NCI-H146 (cell line): ENCODE measurements around the gene LCK.
"Not testable (repeated sequence)": the region's sequence is repeated elsewhere in the genome, so short reads cannot be mapped to it uniquely, and the experiment has no call there.

Source experiments
- DNase-seq: peaks from one replicate; lab custom pipeline; 2025; lab: John Stamatoyannopoulos, UW

Gene LCK

DNA sequence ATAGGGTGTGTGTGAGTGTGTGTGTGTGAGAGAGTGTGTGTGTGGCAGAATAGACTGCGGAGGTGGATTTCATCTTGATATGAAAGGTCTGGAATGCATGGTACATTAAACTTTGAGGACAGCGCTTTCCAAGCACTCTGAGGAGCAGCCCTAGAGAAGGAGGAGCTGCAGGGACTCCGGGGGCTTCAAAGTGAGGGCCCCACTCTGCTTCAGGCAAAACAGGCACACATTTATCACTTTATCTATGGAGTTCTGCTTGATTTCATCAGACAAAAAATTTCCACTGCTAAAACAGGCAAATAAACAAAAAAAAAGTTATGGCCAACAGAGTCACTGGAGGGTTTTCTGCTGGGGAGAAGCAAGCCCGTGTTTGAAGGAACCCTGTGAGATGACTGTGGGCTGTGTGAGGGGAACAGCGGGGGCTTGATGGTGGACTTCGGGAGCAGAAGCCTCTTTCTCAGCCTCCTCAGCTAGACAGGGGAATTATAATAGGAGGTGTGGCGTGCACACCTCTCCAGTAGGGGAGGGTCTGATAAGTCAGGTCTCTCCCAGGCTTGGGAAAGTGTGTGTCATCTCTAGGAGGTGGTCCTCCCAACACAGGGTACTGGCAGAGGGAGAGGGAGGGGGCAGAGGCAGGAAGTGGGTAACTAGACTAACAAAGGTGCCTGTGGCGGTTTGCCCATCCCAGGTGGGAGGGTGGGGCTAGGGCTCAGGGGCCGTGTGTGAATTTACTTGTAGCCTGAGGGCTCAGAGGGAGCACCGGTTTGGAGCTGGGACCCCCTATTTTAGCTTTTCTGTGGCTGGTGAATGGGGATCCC, 22.5 kb downstream of the LCK start:
- DNase-seq, result peak; percentile 89

DNA sequence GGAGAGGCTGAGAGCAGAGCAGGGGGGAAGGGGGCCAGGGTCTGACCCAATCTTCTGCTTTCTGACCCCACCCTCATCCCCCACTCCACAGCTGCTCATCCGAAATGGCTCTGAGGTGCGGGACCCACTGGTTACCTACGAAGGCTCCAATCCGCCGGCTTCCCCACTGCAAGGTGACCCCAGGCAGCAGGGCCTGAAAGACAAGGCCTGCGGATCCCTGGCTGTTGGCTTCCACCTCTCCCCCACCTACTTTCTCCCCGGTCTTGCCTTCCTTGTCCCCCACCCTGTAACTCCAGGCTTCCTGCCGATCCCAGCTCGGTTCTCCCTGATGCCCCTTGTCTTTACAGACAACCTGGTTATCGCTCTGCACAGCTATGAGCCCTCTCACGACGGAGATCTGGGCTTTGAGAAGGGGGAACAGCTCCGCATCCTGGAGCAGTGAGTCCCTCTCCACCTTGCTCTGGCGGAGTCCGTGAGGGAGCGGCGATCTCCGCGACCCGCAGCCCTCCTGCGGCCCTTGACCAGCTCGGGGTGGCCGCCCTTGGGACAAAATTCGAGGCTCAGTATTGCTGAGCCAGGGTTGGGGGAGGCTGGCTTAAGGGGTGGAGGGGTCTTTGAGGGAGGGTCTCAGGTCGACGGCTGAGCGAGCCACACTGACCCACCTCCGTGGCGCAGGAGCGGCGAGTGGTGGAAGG, 23.7 kb downstream of the LCK start:
- no peak for DNase-seq

GRCh38 chr1:32275424-32275823, 24.4 kb downstream of the LCK start:
- no peak for DNase-seq

DNA sequence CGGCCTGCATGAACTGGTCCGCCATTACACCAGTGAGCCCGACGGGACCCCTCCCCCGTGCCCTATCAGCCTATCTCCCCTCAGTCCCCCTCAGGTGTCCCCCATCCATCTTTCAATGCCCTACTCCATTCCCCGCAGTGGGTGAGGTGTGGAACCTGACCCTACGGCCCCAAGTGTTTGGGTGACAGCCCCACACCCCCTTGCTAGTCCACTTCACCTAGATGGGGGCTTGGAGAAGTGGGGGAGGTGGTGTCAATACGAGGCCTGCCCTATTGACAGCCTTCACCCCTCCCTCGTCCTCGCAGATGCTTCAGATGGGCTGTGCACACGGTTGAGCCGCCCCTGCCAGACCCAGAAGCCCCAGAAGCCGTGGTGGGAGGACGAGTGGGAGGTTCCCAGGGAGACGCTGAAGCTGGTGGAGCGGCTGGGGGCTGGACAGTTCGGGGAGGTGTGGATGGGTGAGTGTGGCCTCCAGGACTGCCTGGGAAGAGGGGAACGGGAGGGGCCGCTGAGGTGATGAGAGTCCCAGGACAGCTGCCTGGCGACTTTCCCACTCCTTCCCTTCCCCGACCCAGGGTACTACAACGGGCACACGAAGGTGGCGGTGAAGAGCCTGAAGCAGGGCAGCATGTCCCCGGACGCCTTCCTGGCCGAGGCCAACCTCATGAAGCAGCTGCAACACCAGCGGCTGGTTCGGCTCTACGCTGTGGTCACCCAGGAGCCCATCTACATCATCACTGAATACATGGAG, 25.1 kb downstream of the LCK start:
- no peak for DNase-seq

GRCh38 chr1:32284777-32285176, 33.7 kb downstream of the LCK start:
- DNase-seq, result not testable (repeated sequence)

DNA sequence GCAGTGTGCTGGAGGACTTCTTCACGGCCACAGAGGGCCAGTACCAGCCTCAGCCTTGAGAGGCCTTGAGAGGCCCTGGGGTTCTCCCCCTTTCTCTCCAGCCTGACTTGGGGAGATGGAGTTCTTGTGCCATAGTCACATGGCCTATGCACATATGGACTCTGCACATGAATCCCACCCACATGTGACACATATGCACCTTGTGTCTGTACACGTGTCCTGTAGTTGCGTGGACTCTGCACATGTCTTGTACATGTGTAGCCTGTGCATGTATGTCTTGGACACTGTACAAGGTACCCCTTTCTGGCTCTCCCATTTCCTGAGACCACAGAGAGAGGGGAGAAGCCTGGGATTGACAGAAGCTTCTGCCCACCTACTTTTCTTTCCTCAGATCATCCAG, 34.6 kb downstream of the LCK start:
- DNase-seq, result no peak

DNA sequence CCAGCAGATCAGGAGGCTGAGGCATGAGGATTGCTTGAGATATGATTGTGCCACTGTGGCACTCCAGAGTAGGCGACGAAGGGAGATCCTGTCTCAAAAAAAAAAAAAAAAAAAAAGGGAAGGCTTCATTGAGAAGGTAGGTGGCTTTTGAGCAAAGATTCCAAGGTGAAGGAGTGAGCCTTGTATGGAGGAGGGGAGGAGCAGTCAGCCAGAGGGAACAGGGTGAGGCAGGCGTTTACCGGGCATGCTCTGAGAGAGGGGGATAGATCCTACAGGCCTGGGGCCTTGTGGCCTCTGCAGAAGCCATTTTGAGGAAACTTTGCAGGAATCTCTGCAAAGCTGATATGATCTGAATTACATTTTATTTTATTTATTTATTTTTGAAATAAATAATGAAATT, 35.7 kb downstream of the LCK start:
- no peak for DNase-seq

GRCh38 chr1:32289256-32289655, 38.2 kb downstream of the LCK start:
- no peak for DNase-seq

DNA sequence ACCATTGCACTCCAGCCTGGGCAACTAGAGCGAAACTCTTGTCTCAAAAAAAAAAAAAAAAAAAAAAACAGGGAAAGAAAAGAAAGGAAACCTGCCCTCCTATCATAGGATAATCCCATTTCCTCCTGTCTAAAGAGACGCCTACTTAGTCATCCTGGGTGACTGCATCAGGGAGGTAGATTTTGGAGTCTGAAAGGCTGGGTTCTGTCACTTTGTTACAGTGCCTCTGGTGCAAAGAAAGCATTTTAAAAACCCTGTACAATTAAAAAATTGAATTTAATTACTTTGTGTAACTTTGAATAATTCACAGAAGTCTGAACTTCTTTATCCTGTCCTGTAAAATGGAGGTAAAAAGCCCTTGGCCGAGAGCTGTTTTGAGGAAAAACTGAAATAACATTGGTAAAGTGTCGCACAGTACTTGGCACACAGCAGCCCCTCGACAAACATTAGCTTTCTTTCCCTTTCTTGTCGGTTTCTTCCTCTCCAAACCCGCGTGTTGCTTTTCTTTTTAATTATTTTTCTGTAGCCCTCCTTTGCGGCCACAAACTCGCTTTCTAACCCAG, 40.2 kb downstream of the LCK start:
- DNase-seq, result no peak

DNA sequence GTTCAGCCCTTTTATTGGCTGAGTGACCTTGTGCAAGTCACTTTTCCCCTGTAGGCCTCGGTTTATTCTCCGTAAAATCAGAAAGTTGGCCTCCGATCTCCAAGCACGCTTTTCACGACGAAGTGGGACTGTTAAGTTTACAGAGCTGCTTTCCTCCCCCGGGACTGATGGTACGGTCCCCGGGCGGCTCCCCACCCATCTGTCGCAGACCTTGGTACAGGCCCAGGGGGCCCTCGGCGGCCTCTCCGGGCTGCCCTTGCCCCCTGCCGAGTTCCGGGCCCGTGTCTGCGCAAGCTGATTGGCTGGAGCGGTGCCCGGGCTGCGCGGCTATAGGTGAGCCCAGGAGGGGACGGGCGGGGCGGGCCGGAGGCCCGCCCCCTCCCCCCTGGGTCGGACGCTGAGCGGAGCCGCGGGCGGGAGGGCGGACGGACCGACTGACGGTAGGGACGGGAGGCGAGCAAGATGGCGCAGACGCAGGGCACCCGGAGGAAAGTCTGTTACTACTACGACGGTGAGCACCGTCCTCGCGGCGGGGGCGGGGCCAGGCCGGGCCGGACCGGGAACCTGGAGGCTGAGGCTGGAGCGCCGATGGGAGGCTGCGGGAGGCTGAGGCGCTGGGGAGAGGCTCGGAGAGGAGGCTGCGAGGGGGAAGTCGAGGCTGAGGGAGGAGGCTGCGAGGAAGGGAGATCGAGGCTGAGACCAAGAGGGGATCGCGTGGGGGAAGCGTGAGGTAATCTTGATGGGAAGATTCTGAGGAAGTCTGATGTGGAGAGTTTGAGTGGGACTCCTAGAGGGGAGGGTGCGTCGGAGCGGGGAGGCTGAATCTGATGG, 40.9 kb downstream of the LCK start, which contains the start of gene HDAC1:
Gene HDAC1, plus strand, starts transcription at position 376 of the 831 bp plus-strand sequence. Its CDS starts 87 bp downstream, at position 463.
- peak; percentile 94 for DNase-seq

DNA sequence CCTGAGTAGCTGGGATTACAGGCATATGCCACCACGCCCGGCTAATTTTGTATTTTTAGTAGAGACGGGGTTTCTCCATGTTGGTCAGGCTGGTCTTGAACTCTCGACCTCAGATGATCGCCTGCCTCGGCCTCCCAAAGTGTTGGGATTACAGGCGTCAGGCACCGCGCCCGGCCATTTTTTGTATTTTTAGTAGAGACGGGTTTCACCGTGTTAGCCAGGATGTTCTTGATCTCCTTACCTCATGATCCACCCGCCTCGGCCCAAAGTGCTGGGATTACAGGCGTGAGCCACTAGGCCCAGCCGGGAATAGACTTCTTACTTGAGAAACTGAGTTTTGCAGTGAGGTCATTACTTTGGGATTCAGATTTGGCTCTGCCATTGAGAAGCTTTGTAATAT, 47.1 kb downstream of the LCK start:
- not testable (repeated sequence) for DNase-seq

GRCh38 chr1:32299327-32299726, 48.3 kb downstream of the LCK start:
- no peak for DNase-seq

- no peak for DNase-seq
Observed at GRCh38 chr1:32303358-32303757, 52.3 kb downstream of the LCK start.

- no peak for DNase-seq
Observed at GRCh38 chr1:32303997-32304622, 53.0 kb downstream of the LCK start.

GRCh38 chr1:32305310-32305709, 54.2 kb downstream of the LCK start:
- DNase-seq, result no peak

- DNase-seq, result no peak
Observed at GRCh38 chr1:32307324-32307723, 56.3 kb downstream of the LCK start.

DNA sequence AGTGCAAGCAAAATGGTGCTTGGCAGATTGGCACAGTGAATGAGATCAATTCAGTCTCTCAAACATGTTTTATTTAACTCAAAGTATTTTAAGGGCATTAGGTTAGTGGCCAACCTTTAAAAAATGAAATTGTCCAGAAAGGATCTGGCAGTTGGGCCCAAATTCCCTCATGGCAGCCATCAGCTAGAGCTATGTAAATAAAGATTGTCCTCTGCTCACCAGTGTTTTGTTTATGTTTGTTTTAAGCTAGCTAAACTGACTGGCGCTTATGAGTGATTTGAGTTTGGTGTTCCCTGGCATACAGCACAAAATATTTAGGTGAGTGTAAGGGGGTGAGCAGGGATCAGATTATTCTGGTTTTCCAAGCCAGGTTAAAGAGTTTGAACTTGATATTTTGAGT, 58.9 kb downstream of the LCK start:
- no peak for DNase-seq

DNA sequence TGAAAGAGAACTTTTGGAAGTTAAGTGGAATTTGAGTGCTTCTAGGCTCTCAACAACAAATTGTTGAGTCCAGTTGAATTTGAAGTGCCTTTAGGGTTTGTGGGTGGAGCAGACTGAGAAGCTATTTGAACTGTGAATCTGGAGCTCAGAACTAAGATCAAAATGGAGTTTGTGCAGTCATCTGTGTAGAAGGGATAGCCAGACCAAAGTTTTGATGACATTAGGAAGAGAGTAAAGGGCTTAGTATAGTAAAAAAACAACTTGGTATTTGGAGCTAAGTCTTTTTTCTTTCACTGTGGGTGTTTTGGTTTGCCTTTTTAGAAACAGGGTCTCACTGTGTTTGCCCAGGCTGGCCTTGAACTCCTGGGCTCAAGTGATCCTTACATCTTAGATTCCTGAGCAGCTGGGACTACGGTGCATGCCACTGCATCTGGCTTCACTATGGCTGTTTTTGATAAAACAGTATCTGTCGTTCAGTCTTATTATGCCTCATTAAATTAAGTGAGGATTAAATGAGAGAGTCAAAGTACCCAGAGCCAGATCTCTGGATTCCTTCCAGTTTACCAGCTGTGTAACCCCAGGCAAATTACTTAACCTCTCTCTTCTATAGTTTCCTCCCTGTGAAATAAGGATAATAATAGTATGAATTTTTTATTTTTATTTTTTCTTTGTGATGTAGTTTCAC, 60.8 kb downstream of the LCK start:
- DNase-seq, result no peak

DNA sequence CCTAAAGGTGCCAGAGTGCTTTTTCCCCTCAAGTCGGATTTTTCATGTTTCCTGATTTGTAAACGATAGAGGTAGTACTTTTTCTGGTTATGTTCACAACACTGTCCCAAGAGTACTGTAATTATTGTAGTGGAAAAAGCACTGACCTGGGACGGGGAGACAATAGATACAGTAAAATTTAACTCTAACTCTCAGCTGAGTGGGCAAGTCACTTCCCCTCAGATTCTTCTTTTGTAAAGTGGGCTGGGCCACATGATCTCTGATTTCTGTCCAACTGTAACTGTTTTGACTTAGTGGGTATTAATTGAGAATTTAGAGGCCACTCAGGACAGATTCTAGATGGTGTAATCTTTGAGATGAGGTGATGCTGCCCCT, 65.8 kb downstream of the LCK start:
- DNase-seq, result no peak

GRCh38 chr1:32318127-32318869, 67.2 kb downstream of the LCK start:
- DNase-seq, result no peak
